Glomerular visceral epithelial cell (primary cell): ENCODE measurements around the gene DLGAP4.

Source experiments
- DNase-seq: peaks from one replicate; pipeline ENCODE4 v3.0.0-alpha.2; 2016; ENCODE audit errors: extremely low spot score

The DLGAP4 gene

DNA sequence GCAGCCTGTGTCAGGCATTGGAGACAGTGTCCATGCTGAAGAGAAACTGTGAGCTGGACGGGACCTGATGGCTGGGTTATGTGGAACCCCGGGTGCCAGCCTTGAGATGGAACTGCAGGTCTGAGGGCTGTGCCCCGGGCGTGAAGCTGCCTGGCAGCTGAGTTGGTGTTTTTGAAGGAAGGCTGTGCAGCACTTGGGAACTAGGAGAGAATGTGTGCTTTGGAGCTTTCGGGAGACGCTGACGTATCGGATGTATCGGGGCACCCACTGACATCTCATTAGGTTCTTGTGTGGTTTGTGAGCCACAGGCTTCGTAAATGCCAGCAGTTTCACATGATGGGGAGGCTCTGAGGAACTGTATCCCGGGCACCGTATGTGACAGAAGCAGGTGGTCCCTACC is 2.2 kb downstream of the DLGAP4 start:
- DNase-seq: no peak

DNA sequence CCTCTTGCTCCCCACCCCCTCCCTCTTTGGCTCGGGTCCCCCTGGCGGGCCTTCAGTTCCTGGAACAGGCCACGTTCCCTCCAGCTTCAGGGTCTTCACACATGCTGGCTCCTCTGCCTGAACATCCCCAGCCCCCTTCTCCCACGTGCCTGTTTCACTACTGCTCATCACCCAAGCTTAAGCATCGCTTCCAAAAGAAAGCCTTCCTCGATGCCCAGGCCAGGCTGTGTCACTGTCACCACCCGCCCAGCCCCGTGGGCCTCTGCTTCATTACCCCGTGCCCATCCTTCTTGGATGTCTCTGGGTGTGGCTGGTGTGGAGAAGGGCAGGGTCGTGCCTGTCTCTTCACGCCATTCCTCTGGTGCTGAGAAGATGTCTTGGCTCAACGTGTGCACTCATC is 2.8 kb downstream of the DLGAP4 start:
- DNase-seq: no peak

DNA sequence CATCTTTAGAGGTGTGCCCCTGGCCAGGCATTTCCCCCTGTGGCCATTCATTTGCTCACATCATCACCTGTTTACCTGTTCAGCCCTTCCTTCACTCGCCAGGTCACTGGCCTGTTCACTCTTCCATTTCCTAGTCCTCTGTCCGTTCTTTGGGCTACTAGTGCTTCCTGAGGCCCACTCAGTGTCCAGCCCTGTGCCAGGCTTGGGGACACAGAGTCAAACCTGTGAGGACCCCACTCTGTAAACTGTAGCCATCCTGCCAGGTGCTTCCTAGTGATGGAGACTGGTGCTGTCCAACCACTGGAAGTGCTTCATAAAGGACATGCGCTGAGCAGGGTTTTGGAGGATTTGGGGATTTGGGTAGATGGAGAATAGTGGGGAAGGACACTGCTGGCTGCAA is 3.5 kb downstream of the DLGAP4 start:
- no peak for DNase-seq

DNA sequence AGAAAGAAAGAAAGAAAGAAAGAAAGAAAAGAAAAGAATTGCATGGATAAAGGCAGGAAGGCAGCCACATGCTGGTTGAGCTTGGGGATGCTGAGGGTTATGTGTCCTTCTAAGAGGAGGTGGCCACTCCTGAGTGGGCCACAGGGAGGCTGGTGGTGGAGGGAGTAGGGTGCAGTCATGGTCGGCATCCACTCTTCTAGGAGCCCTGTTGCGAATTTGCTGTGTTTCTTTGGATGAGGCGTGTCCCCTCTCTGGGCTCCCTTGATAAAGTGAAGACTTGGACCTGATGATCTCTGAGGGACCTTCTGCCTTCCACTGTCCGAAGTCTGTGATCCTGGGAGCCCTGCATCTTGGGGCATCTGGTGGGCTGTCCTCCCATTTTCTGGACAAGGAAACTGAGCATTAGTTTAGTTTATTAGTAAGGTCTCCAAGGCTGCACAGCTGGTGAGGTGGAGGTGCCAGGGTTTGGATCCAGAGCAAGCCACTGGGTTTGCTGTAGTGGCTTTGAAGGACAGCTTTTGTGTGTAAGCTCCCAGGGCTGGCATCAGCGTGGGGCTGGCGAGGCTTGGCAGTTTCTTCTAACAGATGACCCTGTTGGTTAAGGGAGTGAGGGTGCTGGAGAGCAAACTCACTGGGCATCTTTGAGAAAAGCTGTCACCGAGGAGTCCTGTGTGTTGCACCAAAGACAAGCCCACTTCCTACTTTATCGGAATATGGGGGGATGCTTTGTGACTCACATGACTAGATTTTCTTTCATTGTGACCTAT is 4.3 kb downstream of the DLGAP4 start:
- no peak for DNase-seq

DNA sequence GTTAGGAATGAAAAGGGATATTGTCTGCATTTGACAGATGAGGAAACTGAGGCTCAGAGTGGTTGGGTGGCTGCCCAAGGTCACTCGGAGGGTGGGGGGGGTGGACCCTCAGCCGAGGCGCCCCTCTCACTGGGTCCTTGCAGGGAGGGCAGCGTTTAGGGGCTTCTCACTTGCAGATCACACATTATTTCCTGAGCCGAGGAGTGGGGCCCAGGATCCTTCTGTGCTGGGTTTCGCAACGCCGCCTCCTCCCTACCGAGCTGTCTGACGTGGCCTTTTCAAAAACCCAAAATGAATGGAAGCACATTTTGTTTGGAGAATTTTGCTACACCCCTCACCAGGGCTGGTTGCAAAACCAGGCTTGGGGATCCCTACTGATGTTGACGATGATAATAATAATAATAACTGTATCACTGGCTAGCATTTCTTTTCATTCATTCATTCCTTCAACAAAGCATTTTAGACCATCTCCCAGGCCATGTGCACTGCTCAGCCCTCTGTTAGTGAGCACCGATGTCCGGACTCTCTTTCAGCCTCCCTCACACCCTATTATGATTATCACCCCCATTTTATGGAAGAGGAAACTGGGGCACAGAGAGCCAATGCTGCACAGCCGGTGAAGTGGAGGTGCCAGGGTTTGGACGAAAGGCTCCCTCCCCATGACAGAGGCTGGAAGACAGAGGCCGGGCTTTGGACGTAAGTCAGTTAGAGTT is 5.2 kb downstream of the DLGAP4 start:
- no peak for DNase-seq

DNA sequence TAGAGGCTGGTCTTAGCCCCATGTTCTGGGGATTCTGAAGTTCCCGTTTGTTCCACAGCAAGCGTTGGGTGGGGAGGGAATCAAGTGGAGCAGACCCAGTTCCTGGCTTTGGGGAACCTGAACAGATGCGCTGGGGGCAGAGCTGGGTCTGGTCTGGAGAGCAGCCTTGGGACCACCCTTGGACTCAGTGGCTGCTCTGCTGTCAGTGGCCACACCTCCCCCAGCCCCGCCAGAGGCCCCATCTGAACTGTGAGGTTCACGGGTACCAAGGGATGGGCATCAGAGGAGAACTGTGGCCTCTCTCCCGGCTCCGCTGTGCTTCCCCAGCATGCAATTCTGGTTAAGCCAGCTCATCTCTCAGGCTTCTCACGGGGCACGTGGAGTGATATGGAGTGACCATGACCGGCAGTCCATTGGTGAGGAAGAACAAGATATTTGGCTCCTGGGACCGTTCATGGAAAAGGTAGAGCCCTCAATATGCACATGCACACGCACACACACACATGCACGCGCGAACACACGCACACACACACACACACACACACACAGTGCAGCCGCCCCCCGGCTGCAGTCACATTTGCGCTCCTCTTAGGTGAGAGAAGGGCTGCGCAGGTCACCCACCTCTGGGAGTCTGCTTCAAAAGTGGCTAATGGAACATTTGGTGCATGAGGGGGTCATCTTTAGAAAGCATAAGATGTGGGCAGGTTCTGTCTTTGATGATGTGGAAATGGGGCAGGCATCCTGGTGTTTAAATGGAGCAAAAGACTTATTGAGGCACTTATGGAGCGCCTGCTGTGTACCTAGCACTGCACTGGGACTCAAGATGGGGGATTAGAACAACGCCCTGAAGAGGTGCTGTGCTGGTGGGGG is 6.0 kb downstream of the DLGAP4 start:
- no peak for DNase-seq

DNA sequence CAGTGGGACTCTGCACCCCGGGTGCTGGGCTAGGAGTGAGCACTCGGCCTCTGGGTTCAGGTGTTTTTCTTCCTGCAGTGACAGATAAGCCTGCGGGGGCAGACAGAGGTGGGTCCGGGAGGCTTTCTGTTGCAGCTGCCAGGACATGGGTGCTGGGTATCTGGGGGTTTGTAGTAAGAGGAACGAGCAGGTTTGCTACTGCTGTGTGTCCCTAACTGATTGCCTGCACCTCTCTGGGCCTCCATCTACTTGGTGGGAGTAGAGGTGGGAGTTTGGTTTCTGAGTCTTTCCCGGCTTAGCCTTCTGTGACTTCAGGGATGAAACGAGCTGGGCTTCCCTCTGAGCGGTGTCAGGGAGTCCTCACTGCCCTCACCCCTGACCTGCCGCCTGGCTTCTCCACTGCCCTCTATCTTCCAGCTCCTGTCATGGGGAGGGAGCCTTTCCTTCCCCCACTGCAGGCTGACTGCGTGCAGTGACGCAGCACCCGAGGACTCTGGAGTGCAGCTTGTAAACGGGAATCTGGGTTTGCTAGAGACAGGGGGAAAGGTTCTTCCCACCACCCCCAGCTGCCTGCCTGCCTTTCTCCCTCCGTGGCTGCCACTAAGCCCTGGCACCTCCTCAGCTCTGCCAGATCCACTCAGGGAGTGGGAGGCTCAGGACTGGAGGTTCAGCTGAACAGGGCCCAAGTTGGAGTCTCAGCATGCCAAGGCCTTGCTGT is 6.7 kb downstream of the DLGAP4 start:
- no peak for DNase-seq

DNA sequence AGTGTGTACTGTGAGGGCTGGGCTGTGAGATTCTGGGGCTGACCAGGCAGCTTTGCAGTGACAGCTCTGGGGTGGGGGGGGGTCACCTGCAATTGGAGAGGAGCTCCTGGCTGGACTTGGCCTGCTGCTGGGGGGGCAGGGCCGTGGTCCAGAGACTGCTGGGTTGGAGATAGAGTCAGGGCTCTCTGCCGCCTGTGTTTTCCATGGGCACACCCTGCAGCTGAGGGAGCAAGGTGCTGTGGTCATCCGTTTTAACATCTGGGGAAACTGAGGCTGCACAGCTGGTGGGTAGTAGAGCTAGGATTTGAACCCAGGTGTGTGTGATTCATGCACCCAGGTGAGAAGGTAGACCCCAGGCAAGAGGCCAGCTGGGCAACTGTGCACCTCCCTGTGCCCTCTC is 7.3 kb downstream of the DLGAP4 start:
- DNase-seq: no peak

DNA sequence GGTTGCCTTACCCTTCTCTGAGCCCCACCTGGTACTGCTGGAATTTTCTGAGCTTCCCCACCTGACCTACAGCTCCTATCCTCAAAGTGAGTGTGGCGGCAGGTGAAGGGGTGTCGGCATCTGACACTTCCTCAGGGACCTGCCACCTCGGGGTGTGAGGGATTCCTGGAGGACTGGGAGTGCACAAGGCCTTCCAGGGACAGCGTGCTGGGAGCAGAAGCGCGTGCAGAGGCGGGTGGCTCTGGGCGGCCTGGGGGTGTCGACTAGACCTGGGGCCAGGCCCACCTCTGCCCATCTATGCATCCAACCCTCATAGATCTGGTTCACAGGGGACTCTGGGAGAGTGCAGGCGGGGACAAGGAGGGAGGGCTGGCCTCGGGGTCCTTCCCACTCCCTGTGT is 7.8 kb downstream of the DLGAP4 start:
- no peak for DNase-seq

DNA sequence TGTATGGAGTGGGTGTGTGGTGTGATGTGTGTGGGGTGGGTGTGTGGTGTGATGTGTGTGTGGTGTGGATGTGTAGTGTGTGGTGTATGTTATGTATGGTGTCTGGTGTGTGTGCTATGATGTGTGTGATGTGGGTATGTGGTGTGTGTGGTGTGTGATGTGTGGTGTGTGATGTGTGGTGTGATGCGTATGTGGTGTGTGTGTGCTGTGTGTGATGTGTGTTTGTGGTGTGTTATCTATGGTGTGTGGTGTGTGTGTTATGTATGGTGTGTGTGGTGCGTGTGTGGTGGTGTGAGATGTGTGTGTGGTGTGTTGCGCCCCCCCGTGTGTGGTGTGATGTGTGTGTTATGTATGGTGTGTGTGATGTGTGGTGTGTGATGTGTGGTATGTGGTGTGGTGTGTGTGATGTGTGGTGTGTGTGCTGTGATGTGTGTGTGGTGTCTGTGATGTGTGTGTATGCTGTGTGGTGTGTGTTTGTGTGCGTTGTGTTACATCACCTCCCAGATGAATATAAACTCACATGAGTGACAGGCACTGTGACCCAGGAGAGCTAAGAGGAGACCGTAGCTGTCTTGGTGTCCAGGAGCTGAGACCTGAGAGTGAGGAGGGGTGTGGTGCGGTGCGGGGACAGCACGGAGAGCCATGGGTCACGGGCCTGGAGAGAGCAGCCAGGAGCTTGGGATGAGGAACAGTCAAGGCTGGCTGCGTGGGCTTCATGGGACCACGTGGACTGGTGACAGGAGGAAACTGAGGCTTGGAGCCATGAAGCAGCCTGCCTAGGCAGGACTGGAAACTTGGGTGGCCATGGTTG is 8.8 kb downstream of the DLGAP4 start:
- DNase-seq: no peak

DNA sequence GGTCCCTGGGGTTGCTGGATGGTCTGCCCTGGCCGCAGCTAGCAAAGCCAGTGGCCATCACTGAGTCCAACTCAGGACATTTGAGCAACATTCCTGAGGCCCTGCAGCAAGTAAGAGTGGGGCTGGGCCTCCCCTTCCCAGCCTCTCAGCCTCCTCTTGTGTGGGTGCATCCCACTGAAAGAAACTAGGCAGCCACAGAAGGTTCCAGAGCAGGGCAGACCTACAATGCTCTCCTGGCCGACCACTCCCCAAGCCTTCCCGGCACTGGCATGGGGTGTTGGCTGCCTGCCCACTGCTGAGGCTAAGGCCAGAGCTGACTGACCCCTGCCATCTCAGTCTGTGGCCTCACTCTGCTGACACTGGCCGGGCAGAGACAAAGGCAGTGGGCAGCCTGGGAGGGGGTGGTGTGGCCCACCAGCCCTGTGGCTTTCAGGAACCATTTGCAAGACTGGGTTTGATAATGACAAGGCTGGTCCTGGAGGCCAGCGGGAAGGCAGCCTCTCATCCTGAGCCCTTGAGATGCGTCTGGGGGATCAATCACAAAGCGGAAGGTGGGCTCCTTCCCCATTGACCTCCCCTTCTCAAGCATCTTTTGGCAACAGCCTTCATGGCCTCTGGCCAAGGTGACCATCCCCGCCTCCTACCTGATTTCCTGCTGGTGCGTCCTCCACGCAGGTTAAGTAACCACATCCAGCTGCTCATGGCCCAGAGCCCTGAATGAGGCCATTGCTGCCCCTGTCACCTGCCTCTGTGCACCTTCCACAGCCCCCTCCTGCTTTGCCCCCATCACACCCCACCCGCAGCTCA is 9.6 kb downstream of the DLGAP4 start:
- no peak for DNase-seq

DNA sequence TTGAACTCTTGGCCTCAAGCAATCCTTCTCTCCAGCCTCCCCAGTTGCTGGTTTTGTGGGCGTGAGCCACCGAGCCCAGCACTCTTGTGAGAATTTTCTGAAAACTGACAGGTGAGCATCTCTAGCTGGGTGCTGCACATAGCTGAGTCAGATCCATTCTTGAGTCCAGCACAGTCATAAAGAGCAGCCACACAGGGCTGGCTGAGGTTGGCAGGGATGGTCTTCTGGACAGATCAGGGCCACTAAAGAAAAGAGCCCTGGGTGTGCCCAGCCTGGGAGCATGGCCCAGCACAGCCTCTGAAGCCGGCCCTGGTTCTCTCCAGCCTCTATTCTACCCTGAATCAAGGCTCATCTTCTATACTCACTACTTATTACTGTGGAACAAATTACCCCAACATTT is 11.5 kb downstream of the DLGAP4 start:
- no peak for DNase-seq

DNA sequence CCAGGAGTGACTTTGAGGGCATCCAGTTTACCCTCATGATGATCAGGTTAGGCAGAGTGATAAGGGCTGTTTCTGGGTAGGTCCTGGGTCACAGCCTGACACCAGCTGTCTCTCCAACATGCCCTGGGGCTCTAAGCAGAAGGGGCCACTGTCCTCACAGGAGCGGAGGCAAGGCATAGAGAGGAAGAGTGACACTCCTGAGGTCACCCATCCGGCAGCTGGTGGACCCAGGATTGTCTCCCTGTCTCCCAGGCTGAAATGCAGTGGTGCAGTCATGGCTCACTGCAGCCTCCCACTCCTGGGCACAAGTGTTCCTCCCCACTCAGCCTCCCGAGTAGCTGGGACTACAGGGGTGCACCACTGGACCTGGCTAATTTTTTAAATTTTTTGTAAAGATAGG is 12.0 kb downstream of the DLGAP4 start:
- DNase-seq: no peak

DNA sequence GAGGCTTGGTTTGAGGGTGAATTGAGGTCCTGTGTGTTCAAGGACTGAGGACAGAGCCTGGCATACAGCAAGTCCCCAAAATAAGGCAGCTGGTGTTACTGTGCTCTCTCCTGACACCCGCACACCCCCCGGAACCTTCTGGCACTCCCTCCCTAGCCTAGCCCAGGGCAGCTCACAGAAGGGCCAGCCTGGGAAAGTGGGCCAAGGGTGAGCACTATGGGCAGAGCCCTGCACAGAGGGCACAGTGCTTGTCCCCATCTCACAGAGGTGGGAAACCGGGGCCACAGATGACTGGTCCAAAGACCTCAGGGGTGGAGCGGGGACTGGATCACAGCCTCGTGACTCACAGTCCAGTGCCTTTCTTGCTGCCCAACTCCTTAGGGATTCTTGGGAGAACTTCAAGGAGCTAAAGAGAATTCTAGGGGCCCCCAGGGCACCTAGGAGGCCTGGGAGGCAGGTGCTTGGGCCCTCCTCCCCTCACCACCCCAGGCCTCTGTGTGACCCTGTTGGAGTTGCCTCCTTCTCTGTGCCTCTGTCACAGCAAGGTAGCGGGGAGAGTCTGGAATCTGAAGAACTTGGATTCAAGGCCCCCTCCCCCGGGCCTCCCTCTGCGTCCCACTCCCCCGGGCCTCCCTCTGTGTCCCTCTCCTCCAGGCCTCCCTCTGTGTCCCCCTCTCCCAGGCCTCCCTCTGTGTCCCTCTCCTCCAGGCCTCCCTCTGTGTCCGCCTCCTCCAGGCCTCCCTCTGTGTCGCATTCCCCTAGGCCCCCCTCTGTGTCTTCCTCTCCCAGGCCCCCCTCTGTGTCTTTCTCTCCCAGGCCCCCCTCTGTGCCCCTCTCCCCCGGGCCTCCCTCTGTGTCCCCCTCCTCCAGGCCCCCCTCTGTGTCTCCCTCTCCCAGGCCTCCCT is 13.5 kb downstream of the DLGAP4 start:
- DNase-seq: no peak

DNA sequence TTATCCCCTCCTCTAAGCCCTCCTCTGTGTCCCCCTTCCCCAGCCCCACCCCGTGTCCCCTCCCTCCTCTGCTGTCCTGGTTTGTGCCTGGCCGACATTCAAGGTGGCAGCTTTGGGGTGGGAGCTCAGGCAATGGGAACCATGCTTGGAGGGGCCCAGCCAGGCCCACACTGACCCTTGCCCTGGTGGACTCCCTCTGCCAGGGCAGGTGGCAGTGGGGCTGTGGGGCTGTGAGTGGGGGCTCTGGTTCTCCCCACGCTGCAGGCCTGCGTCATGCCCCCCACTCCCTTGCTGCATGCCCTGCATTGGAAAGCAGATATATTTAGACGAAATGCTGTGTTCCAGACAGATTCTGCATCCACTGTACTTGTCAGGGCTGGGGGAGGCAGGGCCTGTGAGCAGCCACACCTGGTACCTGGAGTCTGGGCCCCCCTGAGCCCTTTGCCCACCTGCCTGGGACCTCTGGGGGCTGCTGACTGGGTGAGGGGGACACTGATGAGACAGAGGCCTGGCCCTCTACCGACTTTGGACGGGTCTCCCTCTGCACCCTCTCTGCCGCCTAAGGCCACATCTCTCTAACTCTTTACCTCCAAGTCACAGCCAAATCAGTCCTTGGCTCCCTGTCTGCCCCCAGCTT is 14.2 kb downstream of the DLGAP4 start:
- DNase-seq: no peak

DNA sequence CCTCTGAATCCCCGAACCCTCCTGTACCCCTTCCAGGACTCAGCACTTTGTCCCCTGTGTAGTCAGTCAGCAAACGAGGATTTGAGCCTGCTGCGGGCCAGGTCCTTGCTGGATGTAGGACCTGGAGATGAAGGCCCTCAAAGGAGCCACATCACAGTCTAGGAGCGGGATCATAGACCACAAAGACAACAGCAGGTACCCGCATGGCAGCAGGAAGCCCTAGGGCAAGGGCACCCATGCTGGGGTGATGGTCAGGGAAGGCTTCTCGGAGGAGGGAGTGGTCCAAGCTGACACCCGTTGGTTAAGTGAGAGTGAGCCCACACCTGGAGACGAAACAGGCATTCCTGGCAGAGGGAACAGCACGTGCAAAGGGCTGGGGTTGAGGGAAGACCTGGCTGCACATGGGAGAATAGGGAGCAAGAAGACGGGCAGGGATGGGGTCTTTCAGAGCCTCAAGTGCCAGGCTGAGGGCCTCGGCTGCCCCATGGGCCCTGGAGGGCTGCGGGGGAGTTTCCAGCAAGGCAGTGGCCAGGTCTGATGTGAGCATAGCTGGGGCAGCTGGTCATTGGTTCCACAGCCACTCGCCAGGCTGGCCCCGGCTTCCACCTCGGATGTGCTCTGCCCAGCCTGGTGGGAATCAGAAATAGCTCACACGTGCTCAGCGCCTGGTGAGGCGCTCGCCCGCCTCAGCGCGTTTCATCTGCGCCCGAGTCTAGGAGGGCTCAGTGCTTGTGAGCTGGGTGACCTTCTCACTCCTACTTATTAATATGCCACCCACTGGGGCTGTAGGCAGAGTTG is 15.0 kb downstream of the DLGAP4 start:
- DNase-seq: no peak

DNA sequence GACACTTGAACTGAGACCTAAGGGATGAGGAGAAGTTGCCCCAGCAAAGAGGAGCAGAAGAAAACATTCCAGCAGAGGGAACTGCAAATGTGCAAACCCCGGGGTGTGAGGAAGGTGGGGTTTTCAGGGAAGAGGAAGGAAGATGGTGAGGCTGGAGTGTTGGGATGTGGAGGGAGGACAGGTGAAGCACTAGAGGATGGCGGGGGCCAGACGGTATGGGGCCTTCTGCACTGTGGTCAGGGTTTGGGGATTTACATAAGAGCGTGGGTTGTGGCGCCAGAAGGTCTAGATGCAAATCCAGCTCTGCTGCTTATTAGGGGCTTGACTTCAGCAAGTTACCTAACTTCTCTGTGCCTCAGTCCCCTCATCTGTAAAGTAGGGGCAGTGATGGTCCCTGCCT is 16.0 kb downstream of the DLGAP4 start:
- no peak for DNase-seq

DNA sequence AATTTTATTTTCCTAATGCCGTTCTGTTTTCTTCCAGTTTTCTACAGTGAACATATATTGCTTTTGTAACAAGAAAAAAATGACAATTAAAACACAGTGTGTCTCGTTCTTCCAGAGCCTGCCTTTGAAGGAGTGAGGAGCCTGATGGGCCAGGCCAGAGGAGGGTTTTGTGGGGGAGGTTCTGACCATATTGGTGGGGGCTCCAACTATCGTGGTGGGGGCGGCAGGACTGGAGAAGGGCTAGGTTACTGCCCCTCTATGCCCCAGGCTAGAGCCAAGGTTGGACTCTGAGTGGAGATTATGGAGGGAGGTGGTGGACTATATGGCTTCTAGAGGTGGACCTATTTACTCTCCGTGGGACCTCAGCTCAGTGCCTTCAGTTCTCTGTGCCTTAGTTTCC is 24.0 kb downstream of the DLGAP4 start:
- no peak for DNase-seq
